HUDEP-2 (cell line): ENCODE data around the gene MAN2A1.

Source experiments
- DNase-seq, 76 experiments: peaks; one replicate each; lab custom pipeline; 2025; ENCODE audit not compliant: unreplicated experiment in 76 of 76; lab: John Stamatoyannopoulos, UW

MAN2A1 gene

DNA sequence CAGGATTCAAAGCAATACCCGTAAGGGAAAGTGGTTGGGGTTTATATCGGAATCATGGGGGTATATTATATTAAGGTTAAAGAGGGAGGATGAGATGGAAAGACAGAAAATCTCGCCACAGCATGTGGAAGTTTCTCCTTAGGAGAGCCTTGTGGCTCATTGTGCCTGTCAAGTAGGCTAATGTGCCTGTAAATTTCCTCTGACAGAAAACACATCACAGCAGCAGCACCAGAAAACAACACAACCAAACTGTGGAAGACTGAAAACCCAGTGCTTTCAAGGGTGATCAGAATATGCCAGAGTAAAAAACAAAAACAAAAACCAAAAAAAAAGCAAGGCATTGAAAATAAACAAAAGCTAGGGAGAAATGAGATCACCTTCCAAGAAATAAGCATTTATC lies 11.3 kb upstream of the MAN2A1 start:
- DNase-seq, result no peak

DNA sequence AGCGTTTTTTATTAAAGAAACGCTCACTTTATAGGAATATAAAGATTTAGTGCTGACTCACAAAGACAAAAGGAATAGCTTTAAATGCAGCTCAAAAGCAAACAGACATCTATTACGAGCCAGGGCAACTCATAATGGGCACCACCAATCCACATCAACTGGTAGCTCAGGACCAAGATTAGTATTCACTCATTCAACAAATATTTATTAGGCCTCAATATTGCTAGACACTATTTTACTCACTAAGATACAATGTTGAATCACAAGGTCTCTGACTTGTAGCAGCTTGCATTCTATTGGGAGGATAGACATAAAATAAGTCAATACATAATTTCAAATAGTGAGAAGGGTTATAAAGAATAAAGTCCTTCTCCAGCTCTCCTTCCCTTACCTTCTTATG lies 8.0 kb upstream of the MAN2A1 start:
- no peak for DNase-seq

DNA sequence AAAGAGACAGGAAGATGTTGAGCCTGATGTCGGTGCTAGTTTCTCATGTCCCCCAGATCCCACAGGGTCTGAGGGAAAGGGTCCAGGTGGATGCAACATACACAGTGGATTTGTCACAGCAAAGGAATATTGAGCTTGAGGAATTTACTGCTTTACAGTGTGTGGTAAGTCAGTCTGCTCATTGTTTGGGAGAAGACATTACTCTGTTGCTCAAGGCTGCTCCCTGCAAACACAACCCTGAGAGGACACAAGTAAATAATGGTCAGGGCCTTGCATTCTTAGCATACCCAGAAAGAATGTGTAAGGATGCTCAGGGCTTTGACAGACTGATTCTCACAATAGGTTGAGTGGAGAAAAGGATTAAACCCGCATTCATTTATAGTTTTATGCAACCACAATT lies 7.3 kb upstream of the MAN2A1 start:
- no peak for DNase-seq

DNA sequence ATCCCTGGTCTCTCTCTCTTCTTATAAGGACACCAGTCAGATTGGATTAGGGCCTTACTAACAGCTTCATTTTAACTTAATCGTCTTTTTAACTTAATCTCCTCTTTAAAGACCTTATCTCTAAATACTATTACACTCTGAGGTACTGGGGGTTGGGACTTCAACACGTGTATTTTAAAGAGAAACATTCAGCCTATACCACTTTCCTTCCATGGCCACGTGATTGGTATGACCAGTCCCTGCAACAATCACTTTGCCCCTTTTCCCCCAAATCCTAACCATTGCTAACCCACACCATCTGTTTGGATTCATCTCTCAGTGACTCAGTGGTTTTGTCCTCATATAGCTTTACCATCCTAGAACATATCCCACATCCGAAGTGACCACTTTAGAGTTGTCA lies 3.8 kb upstream of the MAN2A1 start:
- DNase-seq, result no peak

DNA sequence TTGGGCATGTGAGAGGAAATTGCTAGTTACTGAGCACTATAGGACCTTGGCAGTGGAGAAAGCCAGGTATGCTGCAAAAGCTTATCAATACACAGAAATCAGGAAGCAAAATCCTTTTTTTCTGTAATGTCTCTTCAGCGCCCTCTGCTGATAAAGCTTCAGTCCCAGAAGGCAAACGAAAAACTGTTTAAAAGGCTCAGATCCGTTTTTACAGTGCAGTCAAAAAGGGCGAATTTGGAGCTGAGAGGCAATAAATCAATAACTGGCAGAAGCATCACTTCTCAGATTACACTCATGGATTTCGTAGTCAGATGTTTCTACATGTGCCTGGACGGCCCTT lies 1.1 kb upstream of the MAN2A1 start:
- DNase-seq, result peak in 16 of 76 experiments; percentile 18 to 71 (median 57)

DNA sequence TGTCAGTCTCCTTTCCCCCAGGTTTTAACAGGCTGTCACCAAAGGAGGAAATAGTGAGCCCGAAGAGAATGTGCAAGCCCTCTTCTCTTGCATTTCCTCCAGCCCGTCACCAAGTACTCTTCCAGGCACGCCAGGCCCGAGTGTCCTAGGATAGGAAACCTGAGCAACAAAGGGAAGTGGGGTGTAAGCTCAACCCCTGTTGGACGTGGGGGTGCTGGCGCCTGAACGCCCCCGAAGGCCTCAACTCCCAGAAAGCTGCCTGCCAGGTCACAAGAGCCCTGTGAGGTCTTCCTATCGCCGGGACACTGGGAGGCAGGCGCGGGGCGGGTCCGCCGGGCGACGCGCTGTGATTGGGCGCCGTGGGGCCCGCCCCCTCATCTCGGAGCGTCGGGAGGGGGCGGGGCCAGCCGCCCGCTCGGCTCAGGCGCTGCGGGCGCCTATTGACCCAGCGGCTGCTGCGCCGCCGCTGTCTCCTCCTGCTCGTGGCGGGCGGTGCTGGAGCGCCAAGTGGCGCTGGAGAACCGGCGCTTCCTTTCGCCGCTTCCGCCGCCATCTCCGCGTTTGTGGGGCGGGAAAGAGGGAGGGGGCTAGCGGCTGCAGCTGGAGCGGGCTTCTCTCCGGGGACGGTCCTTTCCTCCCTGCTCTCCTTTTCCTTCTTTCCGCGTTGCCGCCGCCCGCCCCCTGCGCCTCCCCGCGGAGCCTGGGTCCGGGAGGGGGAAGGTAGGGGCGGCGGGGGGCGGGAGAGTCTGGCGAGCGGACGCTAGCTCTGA lies 572 bp upstream of the MAN2A1 start:
- peak in 74 of 76 experiments; percentile 28 to 85 (median 68) for DNase-seq

DNA sequence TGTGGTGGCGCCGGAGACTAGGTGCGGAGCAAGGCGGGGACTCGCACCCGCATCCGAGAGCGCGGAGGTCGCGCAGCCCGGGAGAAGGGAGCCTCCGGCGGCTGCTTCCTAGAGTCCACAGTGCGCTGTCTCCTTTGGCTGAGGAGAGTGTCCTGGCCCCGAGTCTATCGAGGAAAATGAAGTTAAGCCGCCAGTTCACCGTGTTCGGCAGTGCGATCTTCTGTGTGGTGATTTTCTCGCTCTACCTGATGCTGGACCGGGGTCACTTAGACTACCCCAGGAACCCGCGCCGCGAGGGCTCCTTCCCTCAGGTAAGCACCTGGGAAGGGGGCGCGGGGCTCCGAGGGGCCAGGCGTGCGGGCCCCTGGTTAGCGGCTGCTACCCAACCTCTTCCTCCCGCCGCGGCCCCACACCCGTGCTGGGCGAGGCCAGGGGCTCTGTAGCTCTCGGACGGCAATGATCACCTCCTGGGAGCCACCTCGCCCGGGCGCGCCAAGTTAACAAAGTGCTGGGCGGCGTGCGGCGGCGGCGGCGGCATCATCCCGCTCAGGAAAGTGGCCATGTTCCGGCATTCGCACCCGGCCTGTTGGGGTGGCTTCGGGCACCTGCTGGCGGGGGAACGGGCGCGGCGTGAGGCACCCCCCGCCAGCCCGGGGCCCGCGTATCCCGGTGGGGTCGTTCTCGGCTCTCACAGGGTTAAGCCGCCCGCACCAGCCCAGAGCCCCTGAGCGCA lies 681 bp downstream of the MAN2A1 start:
- DNase-seq, result peak in 29 of 76 experiments; percentile 6 to 61 (median 32)

DNA sequence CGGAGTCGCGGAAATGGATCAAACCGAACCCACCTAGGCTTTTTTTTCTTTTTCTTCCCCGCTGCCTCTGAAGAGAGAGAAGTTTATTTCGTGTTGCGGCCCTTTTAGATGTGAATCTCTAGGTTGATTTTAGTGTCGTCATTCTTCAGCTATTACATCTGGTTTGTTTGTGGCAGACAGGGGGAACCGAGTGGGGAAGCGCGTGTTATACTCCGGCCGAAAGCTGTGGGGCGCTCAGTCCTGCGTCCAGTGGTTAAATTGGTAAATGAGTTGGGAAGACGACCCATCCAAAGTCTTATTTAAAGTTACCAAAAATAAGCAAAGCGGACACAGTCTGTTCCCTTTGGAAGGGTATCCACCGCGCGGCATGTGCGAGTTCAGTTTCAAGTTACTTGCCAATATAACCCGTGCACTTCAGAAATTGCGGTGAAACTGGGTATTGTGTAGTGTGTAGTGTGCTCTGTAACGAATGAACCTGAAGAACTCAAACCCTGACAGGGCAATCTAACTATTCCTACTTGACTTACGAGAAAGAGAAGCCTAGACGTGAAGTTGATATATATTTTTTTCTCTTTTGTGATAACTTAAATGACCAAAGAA lies 1.3 kb downstream of the MAN2A1 start:
- peak in 64 of 76 experiments; percentile 5 to 70 (median 40) for DNase-seq

DNA sequence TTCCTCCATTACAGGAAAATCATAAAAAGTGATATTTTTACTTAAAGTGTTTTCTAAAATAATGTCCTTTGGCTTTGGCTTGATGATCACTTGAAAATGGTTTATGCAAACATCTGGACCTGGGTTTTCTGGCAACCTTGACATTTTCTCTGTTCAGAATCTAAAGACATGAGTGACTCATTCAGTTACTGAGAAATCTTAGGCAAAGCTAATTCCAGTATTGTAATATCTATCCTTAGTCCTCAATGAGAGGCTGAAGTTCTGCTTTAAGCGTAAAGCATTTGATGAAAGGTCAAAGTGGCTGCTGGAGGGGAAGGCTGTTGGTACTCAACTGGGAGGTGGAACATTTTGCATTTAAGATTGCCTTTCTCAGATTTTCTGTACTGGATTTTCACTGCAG lies 2.3 kb downstream of the MAN2A1 start:
- DNase-seq, result peak in 1 of 76 experiments; percentile 9

DNA sequence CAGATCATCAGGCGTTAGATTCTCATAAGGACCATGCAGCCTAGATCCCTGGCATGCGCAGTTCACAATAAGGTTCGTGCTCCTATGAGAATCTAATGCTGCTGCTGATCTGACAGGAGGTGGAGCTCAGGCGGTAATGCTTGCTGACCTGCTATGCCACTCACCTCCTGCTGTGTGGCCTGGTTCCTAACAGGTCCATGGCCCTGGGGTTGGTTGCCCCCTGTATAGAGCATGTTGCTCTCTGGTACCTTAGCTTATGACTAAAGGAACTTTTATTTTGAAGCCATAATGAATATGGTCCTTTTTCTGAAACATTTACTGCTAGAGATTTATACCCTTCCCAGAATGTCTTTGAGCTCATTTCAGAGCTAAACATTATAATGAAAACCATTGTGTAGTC lies 3.1 kb downstream of the MAN2A1 start:
- DNase-seq, result peak in 3 of 76 experiments; percentile 17 to 39 (median 28)

DNA sequence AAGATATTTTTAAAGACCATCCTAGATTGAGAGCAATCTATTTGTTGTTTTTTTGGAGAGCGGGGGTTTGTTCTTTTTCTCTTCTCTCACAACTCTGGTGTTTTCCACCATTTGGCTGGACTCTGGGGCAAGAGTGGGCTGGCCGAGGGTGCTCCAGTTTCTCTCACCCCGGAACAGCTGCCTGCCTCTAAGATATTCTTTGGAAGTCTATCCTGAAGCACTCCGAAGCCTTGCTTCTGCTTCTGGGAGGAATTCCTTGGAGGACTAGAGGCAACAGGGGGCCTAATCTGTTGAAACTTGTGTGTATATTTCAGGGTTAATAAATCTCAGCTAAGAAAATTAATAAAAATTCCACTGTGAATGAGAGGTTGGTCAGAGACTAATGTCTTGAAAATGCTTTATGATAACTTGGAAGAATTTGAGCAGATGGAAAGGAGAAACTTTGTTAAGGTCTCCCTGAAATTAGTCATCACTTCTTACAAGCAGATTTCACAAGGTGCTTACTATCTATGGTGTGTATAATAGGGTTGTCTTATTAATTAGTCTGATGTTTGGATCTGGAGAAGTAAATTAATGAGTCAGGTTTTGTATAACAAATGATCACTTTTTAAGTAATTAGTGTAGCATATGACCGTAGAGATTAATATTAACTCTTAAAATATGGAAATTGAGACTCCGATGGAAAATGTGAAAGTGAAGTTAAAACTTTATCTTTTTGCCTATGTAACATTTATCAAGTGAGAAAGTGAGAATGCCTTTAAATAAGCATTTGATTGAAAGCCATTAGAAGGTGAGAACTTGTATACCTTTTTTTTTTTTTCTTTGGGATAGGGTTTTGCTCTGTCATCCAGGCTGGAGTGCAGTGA lies 4.0 kb downstream of the MAN2A1 start:
- no peak for DNase-seq

DNA sequence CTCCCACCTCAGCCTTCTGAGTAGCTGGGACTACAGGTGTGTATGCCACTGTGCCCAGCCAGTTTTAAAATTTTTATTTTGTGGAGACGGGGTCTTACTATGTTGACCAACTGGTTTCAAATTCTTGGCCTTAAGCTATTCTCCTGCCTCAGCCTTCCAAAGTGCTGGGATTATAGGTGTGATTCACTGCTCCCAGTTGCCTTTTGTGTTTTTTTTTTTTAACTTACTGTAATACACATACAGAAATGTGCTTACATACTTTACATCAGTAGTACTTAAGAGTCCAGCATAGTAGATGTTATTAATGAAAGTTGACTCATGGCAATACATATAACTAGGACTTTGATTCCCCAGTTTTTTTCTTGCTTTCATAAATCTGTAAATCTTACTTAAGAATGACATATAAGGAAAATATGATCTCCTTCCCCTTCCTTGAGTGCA lies 4.7 kb downstream of the MAN2A1 start:
- no peak for DNase-seq

DNA sequence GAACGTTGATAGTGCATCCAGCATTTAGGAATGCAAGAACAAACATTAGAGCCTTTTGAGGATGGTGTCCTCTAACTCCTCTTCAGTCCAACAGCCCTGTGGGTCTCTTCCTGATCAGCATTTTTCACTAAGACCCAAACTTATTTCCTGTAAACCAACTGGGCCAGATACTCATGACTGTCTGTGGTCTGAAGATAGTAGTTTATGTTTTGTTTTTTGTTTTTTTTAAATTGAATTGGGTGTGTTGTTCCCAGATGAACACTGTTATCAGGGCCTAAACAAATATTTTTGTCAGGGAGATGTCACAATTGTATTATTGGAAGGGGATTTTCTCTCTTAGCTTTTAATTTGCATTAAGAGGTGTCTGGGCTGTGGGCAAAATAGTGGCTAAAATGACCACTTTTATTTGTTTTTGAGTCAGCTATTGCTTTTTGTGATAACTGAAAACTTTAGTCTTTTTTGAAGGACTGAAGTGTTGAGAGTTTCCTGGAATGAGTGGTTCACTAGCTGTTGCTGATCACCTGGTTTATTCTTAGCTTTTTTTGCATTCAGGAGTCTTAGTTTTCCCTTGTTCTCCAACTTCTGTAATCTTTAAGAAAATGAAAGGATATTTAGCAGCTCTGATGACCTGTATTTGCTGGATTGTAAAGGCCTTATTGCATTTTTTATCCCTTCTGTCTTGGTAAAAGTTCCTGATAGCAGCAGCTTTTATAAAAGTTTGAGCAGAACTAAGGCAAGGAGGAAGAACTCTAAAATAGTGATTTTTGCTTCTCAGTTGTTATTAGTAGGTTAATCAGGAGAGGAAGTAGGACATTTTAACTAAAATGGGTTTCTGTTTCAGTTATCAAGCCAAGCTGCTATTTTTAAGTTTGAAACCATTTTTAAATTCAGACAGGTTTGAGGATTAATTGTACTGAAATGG lies 5.5 kb downstream of the MAN2A1 start:
- peak in 2 of 76 experiments; percentile 14 to 33 for DNase-seq

DNA sequence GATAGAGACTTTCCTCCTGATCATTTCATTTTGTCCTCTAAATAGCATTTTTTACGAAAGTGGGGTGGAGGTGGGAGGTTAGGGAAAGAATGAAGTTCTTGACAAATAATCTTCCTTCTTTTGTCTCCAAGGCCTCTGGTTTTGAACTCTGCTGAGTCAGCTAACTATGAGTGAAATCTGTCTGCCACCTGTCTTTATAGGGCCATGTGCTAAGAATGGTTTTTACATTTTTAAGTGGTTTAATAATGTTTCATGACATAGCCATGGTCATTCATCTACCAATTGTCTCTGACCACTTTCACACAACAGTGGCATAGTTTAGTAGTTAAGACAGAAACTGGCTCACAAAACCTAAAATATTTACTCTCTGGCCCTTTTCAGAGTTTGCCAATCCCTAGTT lies 7.6 kb downstream of the MAN2A1 start:
- DNase-seq, result peak in 2 of 76 experiments; percentile 6 to 9

DNA sequence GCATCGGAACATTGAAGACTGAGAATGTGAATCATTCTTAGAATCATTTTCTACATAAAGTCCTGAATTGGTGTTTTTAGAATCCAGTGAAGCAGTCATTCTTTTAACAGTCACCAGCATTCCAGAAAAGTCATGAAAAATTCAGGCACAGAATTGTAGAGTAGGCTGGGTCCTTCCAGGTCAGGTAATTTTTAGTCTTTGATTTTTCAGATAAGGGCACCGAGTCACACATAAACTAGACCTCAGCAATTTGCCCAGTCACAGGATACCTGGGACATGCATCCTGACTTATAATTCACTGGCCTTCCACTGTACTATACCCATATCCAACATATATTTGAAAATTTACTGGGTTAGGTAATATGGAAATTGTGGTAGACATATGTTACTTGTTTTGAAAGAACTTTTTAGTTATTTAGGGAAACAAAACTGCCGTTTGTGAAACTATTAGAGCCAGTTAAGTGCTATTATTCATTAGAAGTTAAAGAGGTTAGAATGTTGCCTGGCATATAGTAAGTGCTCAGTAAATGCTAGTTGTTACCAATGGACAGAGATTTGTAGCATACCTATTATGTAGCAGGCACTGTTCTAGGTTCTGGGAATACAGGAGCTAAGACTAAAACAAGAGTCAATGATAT lies 10.9 kb downstream of the MAN2A1 start:
- no peak for DNase-seq

DNA sequence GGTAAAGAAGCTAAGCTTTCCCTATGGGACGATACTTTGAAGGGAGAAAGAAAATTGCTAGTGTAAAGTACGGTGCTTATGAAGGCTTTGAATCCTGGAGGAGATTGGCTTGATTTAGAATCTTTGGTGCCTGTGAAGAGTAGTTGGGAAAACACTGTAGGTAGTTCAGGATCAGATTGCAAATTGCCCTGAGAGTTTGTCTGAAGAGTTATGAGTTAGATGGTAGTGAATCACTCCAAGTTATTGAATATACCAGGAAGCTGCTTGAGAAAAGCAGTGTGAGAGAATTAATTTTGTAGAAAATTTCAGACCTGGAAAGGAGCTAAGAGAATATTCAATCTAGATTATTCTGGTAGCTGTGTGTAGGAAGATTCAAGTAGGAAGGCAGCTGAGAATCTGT lies 11.5 kb downstream of the MAN2A1 start:
- no peak for DNase-seq

DNA sequence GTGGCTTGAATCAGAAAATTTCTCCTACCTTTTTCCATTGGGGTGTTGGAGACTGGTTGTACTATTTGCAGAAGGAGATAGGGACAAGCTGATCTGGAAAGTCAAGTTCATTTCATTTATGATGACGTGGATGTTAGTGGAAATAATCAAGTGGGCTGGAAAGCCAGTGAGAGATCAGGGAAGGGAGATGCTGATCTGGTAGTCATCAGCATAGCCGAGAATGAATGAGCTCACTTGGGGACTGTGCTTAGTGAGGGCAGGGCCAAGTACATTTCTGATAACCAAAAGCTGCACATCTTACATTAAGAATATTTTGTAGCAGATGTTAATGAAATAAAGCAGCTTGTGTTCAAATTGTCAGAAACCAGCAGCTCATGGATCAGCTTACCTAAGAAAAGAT lies 12.1 kb downstream of the MAN2A1 start:
- peak in 23 of 76 experiments; percentile 6 to 48 (median 27) for DNase-seq

DNA sequence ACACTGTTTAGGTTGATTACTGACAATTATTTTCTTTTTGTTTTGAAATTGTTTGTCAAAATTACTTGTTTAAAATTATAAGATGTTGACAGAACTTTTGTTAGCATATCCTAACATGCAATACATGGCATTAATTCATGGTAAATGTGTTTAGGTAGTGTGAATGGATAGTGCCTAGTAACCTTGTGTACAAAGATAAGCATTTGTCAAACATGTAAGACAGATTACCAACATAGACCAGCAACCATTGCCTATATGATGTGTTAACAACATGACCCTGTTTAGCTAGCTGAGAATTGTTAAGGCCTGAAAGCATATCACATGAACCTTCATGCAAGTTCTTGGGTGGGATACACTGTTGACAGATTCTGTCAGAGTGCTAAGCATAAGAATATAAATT lies 13.4 kb downstream of the MAN2A1 start:
- peak in 7 of 76 experiments; percentile 4 to 41 (median 35) for DNase-seq

DNA sequence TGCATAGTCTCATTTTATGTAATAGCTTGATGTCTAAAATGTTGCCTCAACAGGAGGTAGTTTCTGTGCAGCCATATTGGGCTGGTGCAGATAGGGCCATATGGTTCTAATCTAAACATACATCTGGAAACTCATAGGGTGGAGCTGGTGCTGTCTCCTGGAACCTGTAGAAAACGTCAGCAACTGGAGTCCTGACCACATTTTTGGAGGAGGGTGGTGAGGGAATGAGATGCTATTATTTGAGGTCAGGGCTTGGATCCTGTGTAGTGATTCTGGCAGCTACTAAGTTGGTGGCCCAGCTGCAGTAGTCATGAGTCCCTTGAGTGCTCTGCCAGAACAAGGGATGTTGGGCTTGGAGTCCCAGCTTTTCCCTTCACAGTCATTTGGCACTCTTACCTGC lies 14.1 kb downstream of the MAN2A1 start:
- DNase-seq, result peak in 72 of 76 experiments; percentile 24 to 91 (median 66)
